G401 (cell line): ENCODE measurements around the gene DDX39A. TPM values are rescaled to one million over a fixed set of nuclear protein-coding genes. Genes with fewer than 3 reads are reported as not detected.
A peak's percentile ranks its signal among the peaks of the same experiment; 100 is the strongest.

Experiments
- DNase-seq: peaks from one replicate; pipeline ENCODE4 v3.0.0-alpha.2; 2015; ENCODE audit warnings: low spot score
- in situ Hi-C: cut with HindIII; loops from 2 replicates; pipeline ENCODE4 v1.10.0; 2016; ENCODE audit warnings: low sequenced_read_pairs, mixed read lengths
- total RNA-seq: library from RNA; depleted of rRNA; stranded (reverse); fragments of >200 nt; shearing (Covaris generic); gene quantifications from 2 replicates; pipeline ENCODE4 v1.2.3, GENCODE V29; 2014

The DDX39A gene
- total RNA-seq, 1 experiment from 2014 or later, result 204 TPM

- no peak for DNase-seq
- in situ Hi-C loops, result no loop called here
Observed at GRCh38 chr19:14437578-14438140, 18.5 kb upstream of the DDX39A start.

- in situ Hi-C loops, result no loop called here
- DNase-seq, result peak; percentile 11
Observed at GRCh38 chr19:14435320-14436050, 16.3 kb upstream of the DDX39A start.

- in situ Hi-C loops, result no loop called here
Observed at GRCh38 chr19:14434543-14435319, 15.6 kb upstream of the DDX39A start.

GRCh38 chr19:14433554-14434501 lies 14.7 kb upstream of the DDX39A start:
- in situ Hi-C loops, result no loop called here
- DNase-seq, result peak; percentile 47

More at GRCh38 chr19:14434543-14435319, 15.6 kb upstream of the DDX39A start:
- peak; percentile 11 for DNase-seq

GRCh38 chr19:14432791-14433553 lies 13.8 kb upstream of the DDX39A start, which contains the start of gene PKN1:
Gene PKN1 (plus strand): TSS chr19:14433306. CDS start chr19:14433522, 216 bp downstream.
- in situ Hi-C loops, result no loop called here
- DNase-seq, result peak; percentile 49

- DNase-seq, result no peak
- in situ Hi-C loops, result no loop called here
Observed at GRCh38 chr19:14430712-14431111, 11.6 kb upstream of the DDX39A start.

GRCh38 chr19:14428882-14429416 lies 9.8 kb upstream of the DDX39A start:
- in situ Hi-C loops, result no loop called here
- DNase-seq, result no peak

- in situ Hi-C loops, result no loop called here
- DNase-seq, result no peak
Observed at GRCh38 chr19:14427461-14427860, 8.3 kb upstream of the DDX39A start.

- in situ Hi-C loops, result no loop called here
- DNase-seq, result no peak
Observed at GRCh38 chr19:14425696-14426138, 6.6 kb upstream of the DDX39A start.

GRCh38 chr19:14418856-14419105 lies 360 bp downstream of the DDX39A start:
- DNase-seq, result no peak
- in situ Hi-C loops, result loop anchor here (10.0 kb wide), 1 partner anchor 154 kb away; no protein-coding TSS in a partner anchor

- DNase-seq, result no peak
- in situ Hi-C loops, result loop anchor here (10.0 kb wide), 1 partner anchor 152 kb away; no protein-coding TSS in a partner anchor
Observed at GRCh38 chr19:14416817-14417231, 2.3 kb downstream of the DDX39A start.

GRCh38 chr19:14414926-14415690 lies 4.0 kb downstream of the DDX39A start:
- no peak for DNase-seq
- in situ Hi-C loops, result loop anchor here (10.0 kb wide), 1 partner anchor 150 kb away; no protein-coding TSS in a partner anchor

GRCh38 chr19:14413693-14414181 lies 5.4 kb downstream of the DDX39A start:
- DNase-seq, result no peak
- in situ Hi-C loops, result loop anchor here (10.0 kb wide), 1 partner anchor 149 kb away; no protein-coding TSS in a partner anchor

GRCh38 chr19:14412996-14413692 lies 6.0 kb downstream of the DDX39A start:
- in situ Hi-C loops, result loop anchor here (10.0 kb wide), 1 partner anchor 148 kb away; no protein-coding TSS in a partner anchor

GRCh38 chr19:14412324-14412995 lies 6.7 kb downstream of the DDX39A start:
- no peak for DNase-seq
- in situ Hi-C loops, result loop anchor here (10.0 kb wide), 1 partner anchor 148 kb away; no protein-coding TSS in a partner anchor

More at GRCh38 chr19:14412996-14413692, 6.0 kb downstream of the DDX39A start:
- no peak for DNase-seq

- in situ Hi-C loops, result loop anchor here (10.0 kb wide), 1 partner anchor 147 kb away; no protein-coding TSS in a partner anchor
- DNase-seq, result no peak
Observed at GRCh38 chr19:14411938-14412245, 7.2 kb downstream of the DDX39A start.
